SIG-M5 treated with dmso at 0.1 percent for 504 hours (cell line): ENCODE results near the gene MCM3AP.

ENCODE experiments used
- DNase-seq: peaks from one replicate; lab custom pipeline; 2025; ENCODE audit not compliant: unreplicated experiment; lab: John Stamatoyannopoulos, UW

Gene MCM3AP

GRCh38 chr21:46189213-46189958, 96.0 kb downstream of the MCM3AP start:
- DNase-seq = no peak

DNA sequence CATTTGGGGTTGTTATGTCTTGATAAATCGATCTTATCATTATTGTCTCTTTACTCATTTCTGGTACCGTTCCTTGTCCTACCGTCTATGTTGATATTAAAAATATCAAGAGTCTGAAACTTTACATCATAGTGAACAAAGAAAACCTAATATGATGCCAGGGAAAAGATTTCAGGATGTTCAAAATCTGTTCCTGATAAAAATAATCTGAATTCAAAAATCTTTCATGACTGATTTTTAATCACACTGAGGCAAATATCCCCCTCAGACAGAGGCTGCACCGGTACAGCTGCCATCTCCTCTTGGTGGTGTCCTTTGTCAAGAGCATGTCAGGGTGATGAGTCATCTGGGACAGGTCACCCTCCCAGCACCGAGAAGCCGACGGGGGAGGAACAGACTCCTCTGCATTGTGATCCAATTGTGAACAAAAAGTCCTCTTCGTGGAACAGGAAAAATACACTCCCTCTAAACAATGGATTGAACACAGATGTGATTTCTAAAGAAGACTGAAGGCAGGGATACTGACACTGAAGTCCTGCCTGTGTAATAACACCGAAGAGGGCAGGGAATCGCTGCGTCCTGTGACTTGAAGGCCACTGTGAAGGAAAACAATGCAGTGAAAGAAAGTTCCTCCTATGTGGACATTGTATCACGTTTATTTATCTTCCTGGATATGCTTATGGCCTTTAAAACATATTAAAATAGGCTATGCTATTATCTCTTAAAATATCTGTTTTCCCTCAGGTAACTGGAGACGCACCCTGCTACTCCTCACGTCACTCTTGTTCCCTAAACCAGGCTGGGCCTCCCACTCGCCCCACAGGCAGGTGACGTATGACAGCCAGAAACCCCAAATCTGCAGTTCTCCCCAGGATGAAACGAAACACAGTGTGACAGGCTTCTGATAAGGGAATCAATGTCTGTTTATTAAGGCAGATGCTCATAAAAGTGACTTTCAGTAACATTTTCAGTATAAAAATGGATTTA, 96.9 kb downstream of the MCM3AP start:
- DNase-seq = peak; percentile 51

DNA sequence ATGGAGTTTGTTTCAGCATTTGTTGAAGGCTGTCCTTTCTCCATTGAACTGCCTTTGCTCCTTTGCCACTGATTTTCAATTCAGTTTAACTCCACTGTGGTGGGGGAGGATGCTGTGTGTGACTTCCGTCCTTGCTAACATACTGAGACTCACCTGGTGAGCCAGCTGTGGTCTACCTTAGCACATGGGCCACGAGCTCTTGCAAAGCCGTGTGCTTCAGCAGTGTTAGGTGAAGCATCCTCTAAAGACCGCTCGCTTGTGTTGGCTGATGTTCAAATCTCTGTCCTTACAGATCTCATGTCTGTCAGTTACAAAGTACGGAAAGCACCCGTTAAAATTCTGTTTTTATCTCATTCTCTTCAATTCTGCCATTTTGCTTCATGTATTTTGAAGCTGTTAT, 97.6 kb downstream of the MCM3AP start:
- DNase-seq = no peak

DNA sequence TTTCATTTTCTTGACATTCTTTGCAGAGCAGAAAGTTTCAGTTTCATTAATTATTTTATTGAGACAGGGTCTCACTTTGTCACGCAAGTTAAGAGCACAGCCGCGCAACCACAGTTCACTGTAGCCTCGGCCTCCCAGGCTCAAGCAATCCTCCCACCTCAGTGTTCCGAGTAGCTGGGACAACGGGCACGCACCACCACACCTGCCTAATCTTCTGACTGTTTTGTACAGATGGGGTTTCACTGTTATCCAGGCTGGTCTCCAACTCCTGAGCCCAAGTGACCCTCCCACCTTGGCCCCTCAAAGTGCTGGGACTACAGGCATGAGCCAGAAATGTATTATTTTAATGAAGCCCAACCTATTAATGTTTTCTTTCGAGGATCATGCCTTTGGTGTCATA, 98.2 kb downstream of the MCM3AP start:
- no peak for DNase-seq

DNA sequence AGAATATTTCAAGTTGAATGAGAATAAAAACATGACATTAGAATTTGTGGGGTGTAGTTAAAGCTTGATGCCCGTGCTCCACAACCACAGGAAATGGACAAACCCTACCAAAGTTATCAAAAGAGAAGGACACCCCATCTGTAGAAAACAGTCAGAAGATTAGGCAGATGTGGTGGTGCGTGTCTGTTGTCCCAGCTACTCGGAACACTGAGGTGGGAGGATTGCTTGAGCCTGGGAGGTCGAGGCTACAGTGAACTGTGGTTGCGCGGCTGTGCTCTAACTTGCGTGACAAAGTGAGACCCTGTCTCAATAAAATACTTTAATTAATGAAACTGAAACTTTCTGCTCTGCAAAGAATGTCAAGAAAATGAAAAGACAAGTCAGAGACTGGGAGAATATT, 99.7 kb downstream of the MCM3AP start:
- DNase-seq = no peak
